Cardiac fibroblast (primary cell): Measurements from ENCODE around the gene NDUFB11.

ENCODE experiments used
- DNase-seq, 2 donors: peaks; one replicate each; pipeline versions ENCODE4 v3.0.0 to v3.0.0-alpha.2; 2010; ENCODE audit warnings: low read depth in 2 of 2
- H3K4me3 ChIP-seq, 2 donors: replicated peaks in 1 of 2; 1 replicate in 1 of 2; 2 replicates in 1 of 2; pipeline ENCODE4 v1.5.1; 2011; ENCODE audit warnings: low read depth in 2 of 2, low read length in 2 of 2, mild to moderate bottlenecking in 2 of 2, moderate library complexity in 1 of 2
- TF ChIP-seq, protein P1 (sequence below): IDR thresholded peaks from one replicate; pipeline ENCODE4 v1.5.1; 2011; ENCODE audit warnings: low read depth, mild to moderate bottlenecking, low read length, inconsistent platforms

Gene NDUFB11

DNA sequence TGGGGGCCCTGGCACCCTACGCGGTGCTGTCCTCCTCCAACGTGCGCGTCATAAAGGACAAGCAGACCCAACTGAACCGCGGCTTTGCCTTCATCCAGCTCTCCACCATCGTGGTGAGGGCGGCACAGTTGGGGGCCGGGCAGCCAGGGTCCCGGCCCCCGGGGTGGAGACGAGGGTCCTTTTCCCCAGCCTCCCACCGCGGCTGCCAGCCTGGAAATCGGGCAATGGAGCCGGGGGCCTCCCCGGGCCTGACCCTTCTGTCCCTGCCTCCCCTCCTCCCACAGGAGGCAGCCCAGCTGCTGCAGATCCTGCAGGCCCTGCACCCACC, 35.4 kb upstream of the NDUFB11 start:
- no peak overlapping the region for H3K4me3 ChIP-seq
- TF ChIP-seq, protein P1, sequence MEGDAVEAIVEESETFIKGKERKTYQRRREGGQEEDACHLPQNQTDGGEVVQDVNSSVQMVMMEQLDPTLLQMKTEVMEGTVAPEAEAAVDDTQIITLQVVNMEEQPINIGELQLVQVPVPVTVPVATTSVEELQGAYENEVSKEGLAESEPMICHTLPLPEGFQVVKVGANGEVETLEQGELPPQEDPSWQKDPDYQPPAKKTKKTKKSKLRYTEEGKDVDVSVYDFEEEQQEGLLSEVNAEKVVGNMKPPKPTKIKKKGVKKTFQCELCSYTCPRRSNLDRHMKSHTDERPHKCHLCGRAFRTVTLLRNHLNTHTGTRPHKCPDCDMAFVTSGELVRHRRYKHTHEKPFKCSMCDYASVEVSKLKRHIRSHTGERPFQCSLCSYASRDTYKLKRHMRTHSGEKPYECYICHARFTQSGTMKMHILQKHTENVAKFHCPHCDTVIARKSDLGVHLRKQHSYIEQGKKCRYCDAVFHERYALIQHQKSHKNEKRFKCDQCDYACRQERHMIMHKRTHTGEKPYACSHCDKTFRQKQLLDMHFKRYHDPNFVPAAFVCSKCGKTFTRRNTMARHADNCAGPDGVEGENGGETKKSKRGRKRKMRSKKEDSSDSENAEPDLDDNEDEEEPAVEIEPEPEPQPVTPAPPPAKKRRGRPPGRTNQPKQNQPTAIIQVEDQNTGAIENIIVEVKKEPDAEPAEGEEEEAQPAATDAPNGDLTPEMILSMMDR = no peak
- no peak for DNase-seq

DNA sequence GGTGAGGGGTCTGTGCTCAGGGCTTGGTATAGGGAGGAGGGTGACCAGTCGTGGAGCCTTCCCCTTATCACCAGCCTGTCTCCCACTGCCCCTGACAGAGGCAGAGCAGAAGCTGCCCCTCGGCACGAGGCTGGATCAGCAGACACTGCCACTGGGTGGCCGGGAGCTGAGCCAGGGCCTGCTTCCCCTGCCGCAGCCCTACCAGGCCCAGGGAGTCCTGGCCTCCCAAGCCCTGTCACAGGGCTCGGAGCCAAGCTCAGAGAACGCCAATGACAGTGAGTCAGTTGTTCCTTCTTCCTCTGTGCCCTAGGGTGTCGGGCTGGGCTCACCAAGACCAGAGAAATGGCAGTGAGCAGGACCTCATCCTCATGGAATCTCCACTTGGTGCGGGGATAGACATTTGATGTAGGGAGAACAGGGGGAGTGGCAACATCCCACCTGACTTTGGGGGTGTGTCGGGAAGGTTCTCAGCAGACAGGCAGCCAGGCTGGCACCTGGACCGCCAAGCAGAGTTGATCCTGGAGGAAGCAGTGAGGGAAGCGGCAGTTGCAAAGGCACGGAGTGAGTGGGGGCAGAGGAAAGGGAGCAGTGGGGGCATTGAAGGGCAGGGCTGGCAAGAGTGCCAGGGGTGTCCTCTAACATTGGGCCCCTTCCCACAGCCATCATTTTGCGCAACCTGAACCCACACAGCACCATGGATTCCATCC, 34.9 kb upstream of the NDUFB11 start:
- TF ChIP-seq, protein P1 = no peak
- DNase-seq = peak; percentile 43 to 55

DNA sequence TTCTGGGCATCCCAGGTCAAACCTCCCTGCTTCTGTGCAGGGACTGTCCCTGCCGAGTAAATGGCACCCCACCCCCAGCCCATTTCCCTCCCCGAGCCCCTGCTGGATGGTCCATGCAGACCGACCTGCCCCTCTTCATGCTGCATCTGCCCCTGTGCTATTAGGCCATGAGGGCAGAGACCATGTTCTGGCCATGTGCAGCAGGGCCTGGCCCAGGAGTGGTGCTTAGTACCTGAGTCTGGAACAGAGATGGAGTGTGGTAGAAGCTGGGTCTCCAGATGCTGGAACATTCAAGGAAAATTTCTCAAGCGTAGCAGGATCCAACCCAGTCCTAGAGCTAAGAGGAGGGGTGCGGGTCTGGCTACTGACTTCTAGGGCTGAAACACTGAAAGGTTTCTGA, 33.8 kb upstream of the NDUFB11 start:
- no peak overlapping the region for H3K4me3 ChIP-seq
- DNase-seq = no peak
- TF ChIP-seq, protein P1 = no peak

More for the DNA sequence above, 34.9 kb upstream of the NDUFB11 start:
- no peak overlapping the region for H3K4me3 ChIP-seq

DNA sequence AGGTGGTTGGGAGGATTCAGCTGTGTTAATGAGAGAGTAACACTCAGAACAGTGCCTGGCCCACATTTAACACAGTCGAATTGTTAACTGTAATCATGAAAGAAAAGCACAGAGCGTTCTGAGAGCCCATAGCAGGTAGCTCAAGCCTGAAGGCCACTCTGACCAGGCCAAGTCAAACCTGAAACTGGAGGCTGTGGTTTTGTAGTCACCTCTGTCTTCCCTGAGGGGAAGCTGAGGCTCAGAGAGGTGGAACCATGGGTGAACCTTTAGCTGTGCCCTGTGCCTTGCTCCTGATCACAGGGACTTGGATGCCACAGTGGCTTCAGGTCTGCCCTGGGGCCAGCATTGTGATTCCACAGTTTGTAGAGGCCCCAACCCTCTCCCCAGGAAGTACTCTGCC, 32.6 kb upstream of the NDUFB11 start:
- TF ChIP-seq, protein P1 = no peak
- DNase-seq = no peak
- H3K4me3 ChIP-seq = no peak overlapping the region

DNA sequence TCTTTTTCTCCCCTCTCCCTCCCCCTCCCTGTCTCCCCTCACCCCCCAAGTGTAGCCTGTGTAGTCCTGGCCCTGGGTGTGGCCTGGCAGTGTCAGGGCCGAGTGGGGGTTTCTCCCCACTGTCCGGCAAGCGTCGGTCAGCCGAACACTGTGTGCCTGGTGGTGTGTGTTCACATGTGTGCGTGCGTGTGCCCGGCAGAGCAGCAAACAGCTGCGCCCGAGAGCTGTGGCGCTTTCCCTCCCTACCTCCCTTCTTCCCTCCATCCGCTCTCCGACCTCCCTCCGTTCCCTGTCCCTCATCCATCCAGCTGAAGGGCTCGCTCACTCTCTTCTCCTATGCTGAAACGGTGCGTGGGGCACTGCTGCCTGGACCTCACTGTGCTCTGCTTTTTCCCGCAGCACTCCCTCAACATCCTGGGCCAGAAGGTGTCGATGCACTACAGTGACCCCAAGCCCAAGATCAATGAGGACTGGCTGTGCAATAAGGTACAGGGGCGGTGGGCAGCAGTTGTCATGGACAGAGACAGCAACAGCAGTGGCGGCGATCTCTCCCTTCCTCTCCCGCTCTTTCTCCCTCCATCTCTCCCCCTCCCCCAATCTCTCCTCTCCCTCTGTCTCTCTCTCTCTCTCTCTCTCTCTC, 31.7 kb upstream of the NDUFB11 start:
- no peak for DNase-seq
- H3K4me3 ChIP-seq = no peak overlapping the region
- TF ChIP-seq, protein P1 = no peak

DNA sequence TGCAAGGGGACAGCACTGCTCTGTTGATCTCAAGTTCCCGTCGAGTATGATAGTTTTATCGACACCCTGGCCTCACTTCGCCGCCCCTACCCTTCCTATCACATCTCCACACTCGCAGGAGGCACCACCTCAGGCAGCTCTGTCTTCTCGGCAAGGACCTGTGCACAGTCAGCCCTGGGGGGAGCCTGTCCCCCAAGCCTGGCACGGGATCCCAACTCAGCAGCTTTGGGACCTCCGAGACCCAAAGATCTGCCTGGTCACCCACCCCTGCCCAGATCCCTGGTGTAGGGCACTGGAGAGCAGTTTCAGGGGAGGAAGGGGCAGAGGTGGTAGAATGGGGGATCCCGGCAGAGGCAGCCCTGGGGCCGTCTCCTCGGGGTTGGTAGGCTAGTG, 31.1 kb upstream of the NDUFB11 start:
- TF ChIP-seq, protein P1 = no peak

More for the DNA sequence above, 31.1 kb upstream of the NDUFB11 start:
- no peak for DNase-seq
- no peak overlapping the region for H3K4me3 ChIP-seq
